Esophagus muscularis mucosa (tissue), 4 donors: ENCODE data around the gene TOMM20L. TPM values are rescaled to one million over a fixed set of nuclear protein-coding genes. Genes with fewer than 3 reads are reported as not detected.

Experiments
- DNase-seq: peaks from one replicate; pipeline ENCODE4 v3.0.0-alpha.2; 2017; ENCODE audit errors: extremely low spot score
- H3K27ac ChIP-seq, 4 donors: fragments of 200-600 bp; sonication (generic); replicated peaks in 1 of 4; 1 replicate in 3 of 4; 2 replicates in 1 of 4; pipeline ENCODE4 v1.5.1; 2016 to 2019; ENCODE audit warnings: mild to moderate bottlenecking in 1 of 4
- H3K27me3 ChIP-seq, 4 donors: fragments of 200-600 bp; sonication (generic); one replicate each; pipeline versions ENCODE4 v1.5.1 to v1.6.0; 2016 to 2019
- H3K36me3 ChIP-seq, 4 donors: fragments of 200-600 bp; sonication (generic); one replicate each; pipeline ENCODE4 v1.5.1; 2016 to 2019
- H3K4me1 ChIP-seq, 4 donors: fragments of 200-600 bp; sonication (generic); one replicate each; pipeline ENCODE4 v1.5.1; 2016 to 2019
- H3K4me3 ChIP-seq, 4 donors: fragments of 200-600 bp; sonication (generic); 1 replicate in 2 of 4; 2 replicates in 2 of 4; pipeline ENCODE4 v1.5.1; 2016 to 2019; ENCODE audit warnings: mild to moderate bottlenecking in 4 of 4, moderate library complexity in 1 of 4
- H3K9me3 ChIP-seq, 4 donors: fragments of 200-600 bp; sonication (generic); 1 replicate in 3 of 4; 2 replicates in 1 of 4; pipeline ENCODE4 v1.5.1; 2016 to 2019
- CTCF ChIP-seq, 3 experiments: fragments of 200-600 bp in 2 of 3; fragments of 450-650 bp in 1 of 3; sonication (generic) in 2 of 3; IDR thresholded peaks; one replicate each; pipeline ENCODE4 v1.5.1; 2017 to 2019; ENCODE audit warnings: antibody characterized with exemption in 3 of 3, mild to moderate bottlenecking in 2 of 3, moderate library complexity in 1 of 3
- EP300 ChIP-seq: sonication (generic); formaldehyde crosslinking; IDR thresholded peaks from one replicate; pipeline ENCODE4 v1.6.1; 2017; ENCODE audit warnings: antibody characterized with exemption
- POLR2A ChIP-seq: fragments of 450-650 bp; IDR thresholded peaks from one replicate; pipeline ENCODE4 v1.6.1; 2017; ENCODE audit warnings: antibody characterized with exemption, moderate library complexity, mild to moderate bottlenecking, low read depth
- POLR2AphosphoS5 ChIP-seq, 2 donors: sonication (generic); formaldehyde crosslinking; IDR thresholded peaks; one replicate each; pipeline ENCODE4 v1.6.1; 2017; ENCODE audit warnings: antibody characterized with exemption in 2 of 2
- WGBS: methylation state at CpG from one replicate; pipeline ENCODE4 v1.1.5; 2018; 5-methylcytosine and 5-hydroxymethylcytosine counted together
- intact Hi-C: fragments of 100-400 bp; cut with DNase I; formaldehyde crosslinking; loops from one replicate; pipeline ENCODE4 v1.15.1; 2023
- small RNA-seq, 3 donors: library from RNA; depleted of rRNA; stranded (forward); fragments of <200 nt; gene quantifications; one replicate each; pipeline ENCODE3, GENCODE V24; 2016
- total RNA-seq, 4 donors: library from RNA; depleted of rRNA; stranded (reverse); fragments of >200 nt; gene quantifications; one replicate each; pipeline versions ENCODE4 v1.1.0 to v1.2.1, GENCODE V29; 2016

The TOMM20L gene
- total RNA-seq, 4 donors from 2014 or later: not detected

GRCh38 chr14:58444627-58445026, 48.9 kb downstream of the TOMM20L start:
- Histone ChIP-seq H3K27ac (no peak overlapping the region), H3K9me3 (no peaks in the 10 kb centered on the region), H3K4me3 (no peak overlapping the region), H3K4me1 (peaks cover 0 to 3% (median 0%) of the 10 kb centered on the region in 4 donors), H3K27me3 (no peaks in the 10 kb centered on the region), H3K36me3 (peaks cover 15 to 89% (median 65%) of the 10 kb centered on the region in 4 donors)
- TF ChIP-seq POLR2AphosphoS5 (IDR thresholded peaks at IDR 0.05): no peak
- no peak for TF ChIP-seq CTCF (IDR thresholded peaks at IDR 0.05)
- no peak for TF ChIP-seq POLR2A
- TF ChIP-seq EP300: no peak
- intact Hi-C loops: no loop called here
- DNase-seq: no peak
- WGBS: 93% methylated on average over 5 of the region's 5 CpGs

- no peak for DNase-seq
- Histone ChIP-seq H3K4me1 (no peaks in the 10 kb centered on the region), H3K4me3 (no peak overlapping the region), H3K36me3 (peaks cover 24 to 89% (median 58%) of the 10 kb centered on the region in 4 donors), H3K9me3 (no peaks in the 10 kb centered on the region), H3K27ac (no peak overlapping the region), H3K27me3 (no peaks in the 10 kb centered on the region)
- intact Hi-C loops: no loop called here
- TF ChIP-seq CTCF (IDR thresholded peaks at IDR 0.05) (no peak), POLR2A (no peak), EP300 (no peak), POLR2AphosphoS5 (IDR thresholded peaks at IDR 0.05) (no peak)
- WGBS: 85% methylated on average over 9 of the region's 9 CpGs
Measured at GRCh38 chr14:58455593-58456265, 60.0 kb downstream of the TOMM20L start.

Small RNAs within 50 kb of the gene (small RNA-seq; reads per million reads assigned to genes)
- 0 reads per million in 3 donors for gene RF00019

Other genes starting within 250 kb of the TOMM20L start
- 1 to 10 TPM; 5.0 to 8.0 (median 5.8) TPM for gene ARMH4, start 243.7 kb upstream of the TOMM20L start, total RNA-seq
- 10 to 100 TPM; 47.9 to 75.7 (median 60.5) TPM for gene ACTR10, start 195.8 kb upstream of the TOMM20L start, total RNA-seq
- gene PSMA3, start 151.1 kb upstream of the TOMM20L start, total RNA-seq: 10 to 100 TPM; 69.8 to 98.0 (median 84.8) TPM
- 10 to 100 TPM; 15.9 to 22.0 (median 17.7) TPM for gene ARID4A, start 97.4 kb upstream of the TOMM20L start, total RNA-seq
- gene TIMM9, start 31.6 kb downstream of the TOMM20L start, total RNA-seq: 10 to 100 TPM; 47.9 to 67.7 (median 52.8) TPM
- 10 to 100 TPM; 10.8 to 17.1 (median 13.9) TPM for gene KIAA0586, start 31.8 kb downstream of the TOMM20L start, total RNA-seq
- gene DACT1, start 242.0 kb downstream of the TOMM20L start, total RNA-seq: 10 to 100 TPM in 2 of 4 donors, 1 to 10 TPM in 2; 5.0 to 22.7 (median 8.6) TPM